DMS153 (cell line): ENCODE results near the gene SYNC.
"Not testable (repeated sequence)": the region's sequence is repeated elsewhere in the genome, so short reads cannot be mapped to it uniquely, and the experiment has no call there.

Experiments
- DNase-seq: peaks from one replicate; lab custom pipeline; 2025; lab: John Stamatoyannopoulos, UW

Gene SYNC

GRCh38 chr1:32642292-32642827 lies 60.2 kb downstream of the SYNC start:
- DNase-seq = not testable (repeated sequence)

- DNase-seq = no peak
Observed at GRCh38 chr1:32639489-32640075, 63.0 kb downstream of the SYNC start.

GRCh38 chr1:32636914-32637645 lies 65.5 kb downstream of the SYNC start:
- no peak for DNase-seq

GRCh38 chr1:32635508-32636277 lies 66.9 kb downstream of the SYNC start:
- DNase-seq = no peak

GRCh38 chr1:32632829-32633228 lies 69.7 kb downstream of the SYNC start:
- no peak for DNase-seq

- DNase-seq = not testable (repeated sequence)
Observed at GRCh38 chr1:32630173-32630572, 72.4 kb downstream of the SYNC start.
